ENCODE results near the gene PRR15. TPM values are rescaled to one million over a fixed set of nuclear protein-coding genes. Genes with fewer than 3 reads are reported as not detected.

The PRR15 gene
- total and polyA plus RNA-seq, 2 experiments from 2014 or later, result 9.6 to 17.4 TPM

DNA sequence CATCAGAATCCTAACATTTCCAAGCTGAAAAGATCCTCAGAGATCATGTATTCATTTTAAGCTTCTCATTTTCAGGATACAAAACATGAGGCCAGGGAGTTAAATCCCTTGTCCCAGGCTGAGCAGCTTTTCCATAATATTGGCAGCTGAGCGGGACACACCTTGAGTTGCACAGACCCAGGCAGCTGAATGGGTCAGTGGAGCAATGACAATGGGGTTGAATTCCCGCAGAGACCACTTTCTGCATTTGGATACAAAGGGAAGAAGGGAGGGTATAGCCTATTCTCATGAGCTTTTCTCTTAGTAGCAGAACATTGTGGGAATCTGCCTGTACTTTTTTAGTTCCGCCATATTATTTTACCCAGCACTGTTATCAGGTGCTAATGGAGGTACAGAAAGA lies 49.5 kb downstream of the PRR15 start (continued):
- TF ChIP-seq, protein P1, sequence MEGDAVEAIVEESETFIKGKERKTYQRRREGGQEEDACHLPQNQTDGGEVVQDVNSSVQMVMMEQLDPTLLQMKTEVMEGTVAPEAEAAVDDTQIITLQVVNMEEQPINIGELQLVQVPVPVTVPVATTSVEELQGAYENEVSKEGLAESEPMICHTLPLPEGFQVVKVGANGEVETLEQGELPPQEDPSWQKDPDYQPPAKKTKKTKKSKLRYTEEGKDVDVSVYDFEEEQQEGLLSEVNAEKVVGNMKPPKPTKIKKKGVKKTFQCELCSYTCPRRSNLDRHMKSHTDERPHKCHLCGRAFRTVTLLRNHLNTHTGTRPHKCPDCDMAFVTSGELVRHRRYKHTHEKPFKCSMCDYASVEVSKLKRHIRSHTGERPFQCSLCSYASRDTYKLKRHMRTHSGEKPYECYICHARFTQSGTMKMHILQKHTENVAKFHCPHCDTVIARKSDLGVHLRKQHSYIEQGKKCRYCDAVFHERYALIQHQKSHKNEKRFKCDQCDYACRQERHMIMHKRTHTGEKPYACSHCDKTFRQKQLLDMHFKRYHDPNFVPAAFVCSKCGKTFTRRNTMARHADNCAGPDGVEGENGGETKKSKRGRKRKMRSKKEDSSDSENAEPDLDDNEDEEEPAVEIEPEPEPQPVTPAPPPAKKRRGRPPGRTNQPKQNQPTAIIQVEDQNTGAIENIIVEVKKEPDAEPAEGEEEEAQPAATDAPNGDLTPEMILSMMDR (conservative IDR thresholded peaks at IDR 0.05; ENCODE audit: low read depth in 2 of 2), result no peak

- 0 out of 2 replicates have a peak, but pooled peaks cover 17% of the 10 kb centered on the region for H3K9me2 ChIP-seq (ENCODE audit: insufficient read depth)
- H3K27me3 Mint-ChIP-seq (ENCODE audit: insufficient read depth, low read depth, poor library complexity), result peaks cover 8% of the 10 kb centered on the region
- H3K4me1 Mint-ChIP-seq, result peaks cover 26% of the 10 kb centered on the region
- H3K4me3 Mint-ChIP-seq, result no peak overlapping the region
- H3F3A ChIP-seq (replicated peaks; ENCODE audit: low read depth), result no peaks in the 10 kb centered on the region
- H3K4me3 ChIP-seq, result no peak overlapping the region
- H3K4me2 ChIP-seq, result no peak overlapping the region
- no peaks in the 10 kb centered on the region for H3K27me3 ChIP-seq (ENCODE audit: insufficient read depth)
- no peaks in the 10 kb centered on the region for H3K36me3 ChIP-seq (ENCODE audit: insufficient read depth)
- H3K27ac Mint-ChIP-seq, result no peak overlapping the region
- ATAC-seq (no peak), DNase-seq (ENCODE audit: low spot score) (no peak)
- H4K20me1 ChIP-seq (replicated peaks; ENCODE audit: insufficient read depth), result no peaks in the 10 kb centered on the region
- no peak overlapping the region for H3K27ac ChIP-seq (ENCODE audit: low read depth)
- no peaks in the 10 kb centered on the region; the same call in 2 of the 3 replicates for H3K36me3 Mint-ChIP-seq (ENCODE audit: low read depth)
- H3K79me2 ChIP-seq (replicated peaks; ENCODE audit: insufficient read depth), result no peaks in the 10 kb centered on the region
- peaks cover 20% of the 10 kb centered on the region for H3K4me1 ChIP-seq (ENCODE audit: insufficient read depth)
- H2AFZ ChIP-seq, result no peak overlapping the region
- H3K9me3 Mint-ChIP-seq, result peaks cover 5% of the 10 kb centered on the region; the same call in 2 of the 3 replicates
- no peak for TF ChIP-seq POLR2AphosphoS5 (IDR thresholded peaks at IDR 0.05; ENCODE audit: low read depth)
- TF ChIP-seq CREB1 (CRISPR knock-in tag; IDR thresholded peaks at IDR 0.05; ENCODE audit: low read depth), result no peak
- TF ChIP-seq STAT1 (IDR thresholded peaks at IDR 0.05; ENCODE audit: unreplicated experiment), result no peak
- TF ChIP-seq ZNF114 (CRISPR knock-in tag; IDR thresholded peaks at IDR 0.05), result no peak
- TF ChIP-seq, protein P2, sequence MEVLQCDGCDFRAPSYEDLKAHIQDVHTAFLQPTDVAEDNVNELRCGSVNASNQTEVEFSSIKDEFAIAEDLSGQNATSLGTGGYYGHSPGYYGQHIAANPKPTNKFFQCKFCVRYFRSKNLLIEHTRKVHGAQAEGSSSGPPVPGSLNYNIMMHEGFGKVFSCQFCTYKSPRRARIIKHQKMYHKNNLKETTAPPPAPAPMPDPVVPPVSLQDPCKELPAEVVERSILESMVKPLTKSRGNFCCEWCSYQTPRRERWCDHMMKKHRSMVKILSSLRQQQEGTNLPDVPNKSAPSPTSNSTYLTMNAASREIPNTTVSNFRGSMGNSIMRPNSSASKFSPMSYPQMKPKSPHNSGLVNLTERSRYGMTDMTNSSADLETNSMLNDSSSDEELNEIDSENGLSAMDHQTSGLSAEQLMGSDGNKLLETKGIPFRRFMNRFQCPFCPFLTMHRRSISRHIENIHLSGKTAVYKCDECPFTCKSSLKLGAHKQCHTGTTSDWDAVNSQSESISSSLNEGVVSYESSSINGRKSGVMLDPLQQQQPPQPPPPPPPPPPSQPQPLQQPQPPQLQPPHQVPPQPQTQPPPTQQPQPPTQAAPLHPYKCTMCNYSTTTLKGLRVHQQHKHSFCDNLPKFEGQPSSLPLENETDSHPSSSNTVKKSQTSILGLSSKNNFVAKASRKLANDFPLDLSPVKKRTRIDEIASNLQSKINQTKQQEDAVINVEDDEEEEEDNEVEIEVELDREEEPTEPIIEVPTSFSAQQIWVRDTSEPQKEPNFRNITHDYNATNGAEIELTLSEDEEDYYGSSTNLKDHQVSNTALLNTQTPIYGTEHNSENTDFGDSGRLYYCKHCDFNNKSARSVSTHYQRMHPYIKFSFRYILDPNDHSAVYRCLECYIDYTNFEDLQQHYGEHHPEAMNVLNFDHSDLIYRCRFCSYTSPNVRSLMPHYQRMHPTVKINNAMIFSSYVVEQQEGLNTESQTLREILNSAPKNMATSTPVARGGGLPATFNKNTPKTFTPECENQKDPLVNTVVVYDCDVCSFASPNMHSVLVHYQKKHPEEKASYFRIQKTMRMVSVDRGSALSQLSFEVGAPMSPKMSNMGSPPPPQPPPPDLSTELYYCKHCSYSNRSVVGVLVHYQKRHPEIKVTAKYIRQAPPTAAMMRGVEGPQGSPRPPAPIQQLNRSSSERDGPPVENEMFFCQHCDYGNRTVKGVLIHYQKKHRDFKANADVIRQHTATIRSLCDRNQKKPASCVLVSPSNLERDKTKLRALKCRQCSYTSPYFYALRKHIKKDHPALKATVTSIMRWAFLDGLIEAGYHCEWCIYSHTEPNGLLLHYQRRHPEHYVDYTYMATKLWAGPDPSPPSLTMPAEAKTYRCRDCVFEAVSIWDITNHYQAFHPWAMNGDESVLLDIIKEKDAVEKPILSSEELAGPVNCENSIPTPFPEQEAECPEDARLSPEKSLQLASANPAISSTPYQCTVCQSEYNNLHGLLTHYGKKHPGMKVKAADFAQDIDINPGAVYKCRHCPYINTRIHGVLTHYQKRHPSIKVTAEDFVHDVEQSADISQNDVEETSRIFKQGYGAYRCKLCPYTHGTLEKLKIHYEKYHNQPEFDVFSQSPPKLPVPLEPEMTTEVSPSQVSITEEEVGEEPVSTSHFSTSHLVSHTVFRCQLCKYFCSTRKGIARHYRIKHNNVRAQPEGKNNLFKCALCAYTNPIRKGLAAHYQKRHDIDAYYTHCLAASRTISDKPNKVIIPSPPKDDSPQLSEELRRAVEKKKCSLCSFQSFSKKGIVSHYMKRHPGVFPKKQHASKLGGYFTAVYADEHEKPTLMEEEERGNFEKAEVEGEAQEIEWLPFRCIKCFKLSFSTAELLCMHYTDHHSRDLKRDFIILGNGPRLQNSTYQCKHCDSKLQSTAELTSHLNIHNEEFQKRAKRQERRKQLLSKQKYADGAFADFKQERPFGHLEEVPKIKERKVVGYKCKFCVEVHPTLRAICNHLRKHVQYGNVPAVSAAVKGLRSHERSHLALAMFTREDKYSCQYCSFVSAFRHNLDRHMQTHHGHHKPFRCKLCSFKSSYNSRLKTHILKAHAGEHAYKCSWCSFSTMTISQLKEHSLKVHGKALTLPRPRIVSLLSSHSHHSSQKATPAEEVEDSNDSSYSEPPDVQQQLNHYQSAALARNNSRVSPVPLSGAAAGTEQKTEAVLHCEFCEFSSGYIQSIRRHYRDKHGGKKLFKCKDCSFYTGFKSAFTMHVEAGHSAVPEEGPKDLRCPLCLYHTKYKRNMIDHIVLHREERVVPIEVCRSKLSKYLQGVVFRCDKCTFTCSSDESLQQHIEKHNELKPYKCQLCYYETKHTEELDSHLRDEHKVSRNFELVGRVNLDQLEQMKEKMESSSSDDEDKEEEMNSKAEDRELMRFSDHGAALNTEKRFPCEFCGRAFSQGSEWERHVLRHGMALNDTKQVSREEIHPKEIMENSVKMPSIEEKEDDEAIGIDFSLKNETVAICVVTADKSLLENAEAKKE (CRISPR knock-in tag; IDR thresholded peaks at IDR 0.05), result no peak
- no peak for TF ChIP-seq ZNF331 (CRISPR knock-in tag; IDR thresholded peaks at IDR 0.05; ENCODE audit: low read depth)
- TF ChIP-seq EZH2 (IDR thresholded peaks at IDR 0.05; ENCODE audit: low read depth, unreplicated experiment), result no peak
- TF ChIP-seq, protein P1 (conservative IDR thresholded peaks at IDR 0.05; ENCODE audit: low read depth in 2 of 2), result no peak
- TF ChIP-seq REST (IDR thresholded peaks at IDR 0.05; ENCODE audit: unreplicated experiment), result no peak
- TF ChIP-seq NANOG (IDR thresholded peaks at IDR 0.05; ENCODE audit: borderline replicate concordance), result no peak
- TF ChIP-seq JUNB (IDR thresholded peaks at IDR 0.05; ENCODE audit: unreplicated experiment), result no peak
Observed at GRCh38 chr7:29614229-29614628, 50.6 kb downstream of the PRR15 start.

Measured in GM23338 (cell line).